Measurements from ENCODE around the gene CUTC.

The CUTC gene

GRCh38 chr10:99732033-99732842, at the start of gene CUTC, which contains the start of gene COX15:
CUTC (plus strand) TSS chr10:99732234; CDS start chr10:99732349, 115 bp downstream.
COX15 (minus strand) TSS chr10:99732127; CDS start chr10:99732049, 78 bp downstream.
- Histone ChIP-seq H3K36me3 (replicated peaks) (peaks cover 31% of the 10 kb centered on the region), H3K4me1 (peaks cover 4% of the 10 kb centered on the region; the same call in 1 of the 2 replicates), H3K9me3 (no peaks in the 10 kb centered on the region), H3K27me3 (ENCODE audit: low read depth) (no peaks in the 10 kb centered on the region), H3K4me3 (peak within 1 kb of the TSS; percentile 66)
- in situ Hi-C loops (cut with MboI; ENCODE audit: low sequenced_read_pairs), result no loop called here
- DNase-seq (ENCODE audit: low spot score in 2 of 2), result peak; percentile 93 to 98

GRCh38 chr10:99682752-99683151, 49.3 kb upstream of the CUTC start:
- H3K36me3 ChIP-seq (replicated peaks), result peaks cover 9% of the 10 kb centered on the region
- H3K27me3 ChIP-seq (ENCODE audit: low read depth), result no peaks in the 10 kb centered on the region
- in situ Hi-C loops (cut with MboI; ENCODE audit: low sequenced_read_pairs), result no loop called here
- DNase-seq (ENCODE audit: low spot score in 2 of 2), result no peak
- no peaks in the 10 kb centered on the region for H3K4me1 ChIP-seq
- no peak overlapping the region for H3K4me3 ChIP-seq
- no peaks in the 10 kb centered on the region for H3K9me3 ChIP-seq

DNA sequence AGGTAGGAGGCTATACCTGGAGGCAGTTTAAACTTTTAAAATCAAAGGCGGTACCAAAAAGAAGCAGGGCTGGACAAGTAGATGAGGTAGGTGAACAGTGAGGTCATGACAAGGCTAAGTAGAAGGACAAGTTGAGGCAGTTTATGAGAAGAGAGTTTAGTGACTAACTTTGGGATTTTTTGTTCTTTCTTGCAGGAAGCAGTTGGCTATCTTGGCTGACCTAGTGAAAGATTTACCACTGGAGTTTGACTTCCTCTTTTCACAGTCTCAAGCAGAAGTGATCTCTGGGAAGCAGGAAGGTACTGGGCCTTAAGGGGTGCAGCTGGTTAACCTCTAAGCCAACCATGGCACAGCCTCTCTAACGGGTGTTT, 46.5 kb upstream of the CUTC start:
- H3K4me1 ChIP-seq, result no peaks in the 10 kb centered on the region
- H3K36me3 ChIP-seq (replicated peaks), result peaks cover 3% of the 10 kb centered on the region; the same call in 1 of the 2 replicates
- DNase-seq (ENCODE audit: low spot score in 2 of 2), result no peak
- no peaks in the 10 kb centered on the region for H3K27me3 ChIP-seq (ENCODE audit: low read depth)
- in situ Hi-C loops (cut with MboI; ENCODE audit: low sequenced_read_pairs), result no loop called here
- H3K9me3 ChIP-seq, result no peaks in the 10 kb centered on the region
- H3K4me3 ChIP-seq, result no peak overlapping the region

GRCh38 chr10:99689461-99689860, 42.6 kb upstream of the CUTC start:
- H3K9me3 ChIP-seq, result no peaks in the 10 kb centered on the region
- peaks cover 5% of the 10 kb centered on the region for H3K36me3 ChIP-seq (replicated peaks)
- no peak overlapping the region for H3K4me3 ChIP-seq
- in situ Hi-C loops (cut with MboI; ENCODE audit: low sequenced_read_pairs), result no loop called here
- no peak for DNase-seq (ENCODE audit: low spot score in 2 of 2)
- no peaks in the 10 kb centered on the region for H3K27me3 ChIP-seq (ENCODE audit: low read depth)
- H3K4me1 ChIP-seq, result no peaks in the 10 kb centered on the region

DNA sequence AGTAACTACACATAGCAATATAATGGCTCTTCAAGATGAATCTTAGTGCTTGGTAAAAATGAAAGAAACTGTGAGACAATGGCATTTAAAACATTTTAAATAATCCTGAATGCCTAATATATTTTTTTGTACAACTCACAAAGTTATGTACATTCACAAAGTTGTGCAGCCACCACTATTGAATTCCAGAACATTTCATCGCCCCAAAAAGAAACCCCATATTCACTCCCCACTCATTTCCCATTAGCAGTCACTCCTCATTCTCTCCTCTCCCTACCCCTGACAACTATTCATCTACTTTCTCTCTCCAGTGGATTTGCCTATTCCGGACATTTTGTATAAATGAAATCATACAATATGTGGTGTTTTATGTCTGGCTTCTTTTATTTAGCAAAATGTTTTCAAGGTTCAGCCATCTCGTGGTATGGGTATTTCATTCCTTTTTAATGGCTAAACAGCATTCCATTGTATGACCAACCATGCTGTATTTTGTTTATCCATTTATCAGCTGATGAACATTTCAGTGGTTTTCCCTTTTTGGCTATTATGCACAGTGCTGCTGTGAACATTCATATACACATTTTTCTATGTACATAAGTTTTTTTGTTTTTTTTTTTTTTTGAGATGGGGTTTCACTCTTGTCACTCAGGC, 38.0 kb upstream of the CUTC start:
- in situ Hi-C loops (cut with MboI; ENCODE audit: low sequenced_read_pairs), result no loop called here
- H3K4me1 ChIP-seq, result no peaks in the 10 kb centered on the region
- no peak overlapping the region for H3K4me3 ChIP-seq
- peaks cover 9% of the 10 kb centered on the region for H3K36me3 ChIP-seq (replicated peaks)
- no peak for DNase-seq (ENCODE audit: low spot score in 2 of 2)
- H3K27me3 ChIP-seq (ENCODE audit: low read depth), result no peaks in the 10 kb centered on the region
- H3K9me3 ChIP-seq, result no peaks in the 10 kb centered on the region

DNA sequence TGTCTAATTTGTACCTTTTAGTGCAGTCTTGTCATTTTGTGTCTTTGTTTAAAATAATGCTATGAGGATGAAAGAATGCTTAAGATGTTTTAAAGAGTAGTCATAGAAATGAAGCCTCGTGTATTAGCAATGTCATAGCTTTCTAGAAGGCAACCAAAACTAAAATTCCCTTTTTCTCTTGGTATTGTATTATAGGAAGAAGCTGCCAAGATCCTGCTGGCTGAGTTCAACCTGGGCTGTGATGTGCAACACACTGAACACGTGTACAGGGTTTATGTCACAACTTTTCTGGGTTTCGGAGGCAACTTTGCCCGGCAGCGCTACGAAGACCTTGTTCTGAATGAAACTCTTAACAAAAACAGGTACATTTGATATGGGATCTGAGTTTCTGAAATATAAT, 36.3 kb upstream of the CUTC start:
- peaks cover 9% of the 10 kb centered on the region for H3K36me3 ChIP-seq (replicated peaks)
- H3K9me3 ChIP-seq, result no peaks in the 10 kb centered on the region
- H3K27me3 ChIP-seq (ENCODE audit: low read depth), result no peaks in the 10 kb centered on the region
- H3K4me3 ChIP-seq, result no peak overlapping the region
- no peak for DNase-seq (ENCODE audit: low spot score in 2 of 2)
- no peaks in the 10 kb centered on the region for H3K4me1 ChIP-seq
- in situ Hi-C loops (cut with MboI; ENCODE audit: low sequenced_read_pairs), result no loop called here

DNA sequence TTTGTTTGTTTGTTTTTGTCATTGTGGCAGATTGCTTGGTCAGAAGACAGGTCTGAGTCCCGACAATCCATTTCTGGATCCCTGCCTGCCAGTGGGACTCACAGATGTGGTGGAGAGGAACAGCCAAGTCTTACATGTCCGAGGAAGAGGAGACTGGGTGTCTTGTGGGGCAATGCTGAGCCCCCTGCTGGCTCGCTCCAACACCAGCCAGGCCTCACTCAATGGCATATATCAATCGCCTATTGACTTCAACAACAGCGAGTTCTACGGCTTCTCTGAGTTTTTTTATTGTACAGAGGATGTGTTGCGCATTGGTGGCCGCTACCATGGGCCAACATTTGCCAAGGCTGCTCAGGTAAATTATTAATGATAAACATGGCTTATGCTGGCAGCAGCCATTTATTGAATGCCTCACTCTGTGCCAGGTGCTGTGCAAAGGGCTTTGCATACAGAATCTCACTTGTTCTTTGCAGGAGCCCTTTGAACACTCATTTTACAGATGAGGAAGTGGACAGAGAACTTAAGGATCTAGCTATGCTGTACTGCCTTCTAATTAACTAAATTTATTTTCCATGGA, 33.4 kb upstream of the CUTC start:
- Histone ChIP-seq H3K4me3 (no peak overlapping the region), H3K9me3 (no peaks in the 10 kb centered on the region), H3K36me3 (replicated peaks) (peaks cover 10% of the 10 kb centered on the region; the same call in 1 of the 2 replicates), H3K4me1 (no peaks in the 10 kb centered on the region), H3K27me3 (ENCODE audit: low read depth) (no peaks in the 10 kb centered on the region)
- in situ Hi-C loops (cut with MboI; ENCODE audit: low sequenced_read_pairs), result no loop called here
- DNase-seq (ENCODE audit: low spot score in 2 of 2), result peak in 1 of 2 experiments; percentile 11

DNA sequence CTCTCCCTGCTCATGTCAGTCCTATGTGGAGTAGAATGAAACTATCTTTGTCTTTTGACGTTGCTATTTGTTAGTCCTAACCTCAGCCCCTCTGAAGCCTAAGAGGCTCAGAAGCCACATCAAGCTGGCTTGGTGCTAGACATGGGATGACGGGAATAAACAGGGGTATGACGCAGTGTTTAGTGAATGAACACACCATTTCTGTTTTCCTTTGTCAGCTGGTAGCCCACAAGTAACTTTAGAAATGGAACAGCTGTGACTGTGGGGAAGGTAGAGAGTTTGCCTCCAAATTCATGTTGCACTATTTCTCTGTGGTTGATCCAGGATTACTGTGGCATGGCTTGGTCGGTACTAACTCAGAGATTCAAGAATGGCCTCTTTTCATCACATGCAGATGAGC, 31.4 kb upstream of the CUTC start:
- no peaks in the 10 kb centered on the region for H3K9me3 ChIP-seq
- H3K4me3 ChIP-seq, result no peak overlapping the region
- DNase-seq (ENCODE audit: low spot score in 2 of 2), result no peak
- in situ Hi-C loops (cut with MboI; ENCODE audit: low sequenced_read_pairs), result no loop called here
- H3K4me1 ChIP-seq, result no peaks in the 10 kb centered on the region
- peaks cover 10% of the 10 kb centered on the region; the same call in 1 of the 2 replicates for H3K36me3 ChIP-seq (replicated peaks)
- H3K27me3 ChIP-seq (ENCODE audit: low read depth), result no peaks in the 10 kb centered on the region

DNA sequence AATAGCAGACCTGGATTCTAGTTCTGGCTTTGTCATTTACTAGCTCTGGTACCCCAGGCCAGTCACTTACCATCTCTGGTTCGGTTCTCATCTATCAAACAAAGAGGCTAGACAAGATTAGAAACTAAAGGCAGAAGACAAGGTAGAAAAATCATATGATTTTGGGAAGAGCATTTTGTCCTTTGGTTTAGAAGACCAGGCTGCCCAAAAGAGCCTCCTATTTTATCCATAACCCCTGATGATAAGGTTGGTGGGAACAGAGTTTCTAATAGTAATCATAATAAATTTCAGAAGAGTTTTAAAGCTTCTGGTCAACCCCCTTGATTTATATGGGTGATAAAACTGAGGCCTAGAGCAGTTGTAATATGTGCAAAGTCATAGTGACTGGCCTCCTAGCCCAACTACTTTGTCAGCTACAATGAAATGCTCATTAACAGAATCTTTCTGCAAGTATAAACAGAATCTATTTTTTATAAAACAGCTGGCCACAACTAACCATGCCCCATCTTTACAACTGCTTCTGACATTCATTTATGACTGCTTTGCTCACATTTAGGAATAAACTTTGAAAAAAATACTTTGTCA, 23.5 kb upstream of the CUTC start:
- H3K36me3 ChIP-seq (replicated peaks), result peaks cover 11% of the 10 kb centered on the region
- H3K4me3 ChIP-seq, result no peak overlapping the region
- in situ Hi-C loops (cut with MboI; ENCODE audit: low sequenced_read_pairs), result no loop called here
- no peaks in the 10 kb centered on the region for H3K4me1 ChIP-seq
- no peaks in the 10 kb centered on the region for H3K27me3 ChIP-seq (ENCODE audit: low read depth)
- no peak for DNase-seq (ENCODE audit: low spot score in 2 of 2)
- H3K9me3 ChIP-seq, result no peaks in the 10 kb centered on the region

DNA sequence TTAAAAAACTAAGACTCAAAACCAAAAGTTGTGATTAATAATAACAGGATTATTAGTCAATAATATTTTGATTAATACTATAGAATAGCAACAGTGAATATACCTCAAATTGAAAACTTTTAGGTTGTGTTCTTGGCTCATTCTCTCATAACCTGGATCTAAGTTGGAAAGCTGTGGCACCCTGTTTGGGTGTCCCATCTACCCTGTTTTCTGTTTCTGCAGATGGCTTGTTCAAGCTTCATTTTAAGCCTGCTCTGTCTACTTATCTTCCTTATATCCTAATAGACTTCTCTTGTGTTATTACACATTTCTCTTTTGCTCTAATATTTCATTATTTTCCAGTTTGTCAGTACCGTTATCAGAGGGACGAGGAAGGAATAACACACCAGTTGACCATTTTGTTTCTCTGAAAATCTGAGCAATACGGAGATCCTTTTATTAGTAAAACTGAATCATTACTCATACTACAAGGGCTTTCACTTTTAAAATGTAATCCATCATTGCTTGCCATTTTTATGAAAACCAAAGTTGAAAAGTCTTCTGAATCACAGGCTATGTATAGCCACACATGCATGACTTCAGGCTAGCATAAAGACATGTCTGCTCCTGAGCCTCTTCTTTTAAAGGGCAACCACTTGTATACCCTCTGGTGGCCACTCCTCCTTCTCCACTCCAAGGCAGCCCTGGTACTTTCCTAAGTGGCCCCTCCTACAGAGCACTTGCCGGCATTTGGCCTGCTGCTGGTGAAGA, 22.4 kb upstream of the CUTC start:
- DNase-seq (ENCODE audit: low spot score in 2 of 2), result no peak
- in situ Hi-C loops (cut with MboI; ENCODE audit: low sequenced_read_pairs), result no loop called here

GRCh38 chr10:99711129-99711719, 20.8 kb upstream of the CUTC start:
- H3K9me3 ChIP-seq, result no peaks in the 10 kb centered on the region
- no peaks in the 10 kb centered on the region for H3K27me3 ChIP-seq (ENCODE audit: low read depth)
- no peak overlapping the region for H3K4me3 ChIP-seq
- peak; percentile 42 to 44 for DNase-seq (ENCODE audit: low spot score in 2 of 2)
- in situ Hi-C loops (cut with MboI; ENCODE audit: low sequenced_read_pairs), result no loop called here
- H3K4me1 ChIP-seq, result no peaks in the 10 kb centered on the region
- H3K36me3 ChIP-seq (replicated peaks), result peaks cover 30% of the 10 kb centered on the region

More for the DNA sequence above, 22.4 kb upstream of the CUTC start:
- H3K4me1 ChIP-seq, result no peaks in the 10 kb centered on the region
- no peak overlapping the region for H3K4me3 ChIP-seq
- H3K9me3 ChIP-seq, result no peaks in the 10 kb centered on the region
- H3K36me3 ChIP-seq (replicated peaks), result peaks cover 20% of the 10 kb centered on the region
- H3K27me3 ChIP-seq (ENCODE audit: low read depth), result no peaks in the 10 kb centered on the region

- Histone ChIP-seq H3K4me3 (no peak overlapping the region), H3K27me3 (ENCODE audit: low read depth) (no peaks in the 10 kb centered on the region), H3K36me3 (replicated peaks) (peaks cover 49% of the 10 kb centered on the region), H3K9me3 (no peaks in the 10 kb centered on the region), H3K4me1 (no peaks in the 10 kb centered on the region)
- in situ Hi-C loops (cut with MboI; ENCODE audit: low sequenced_read_pairs), result no loop called here
- DNase-seq (ENCODE audit: low spot score in 2 of 2), result no peak
Observed at GRCh38 chr10:99714446-99714845, 17.6 kb upstream of the CUTC start.

GRCh38 chr10:99720387-99720786, 11.6 kb upstream of the CUTC start:
- Histone ChIP-seq H3K27me3 (ENCODE audit: low read depth) (no peaks in the 10 kb centered on the region), H3K4me3 (no peak overlapping the region), H3K4me1 (no peaks in the 10 kb centered on the region), H3K9me3 (no peaks in the 10 kb centered on the region), H3K36me3 (replicated peaks) (peaks cover 61% of the 10 kb centered on the region)
- in situ Hi-C loops (cut with MboI; ENCODE audit: low sequenced_read_pairs), result no loop called here
- DNase-seq (ENCODE audit: low spot score in 2 of 2), result no peak
